GM12864 (cell line): ENCODE measurements around the gene WWOX.
A peak's percentile ranks its signal among the peaks of the same experiment; 100 is the strongest.

Experiments used
- DNase-seq: peaks from one replicate; pipeline ENCODE4 v3.0.0-alpha.2; 2011; ENCODE audit warnings: low read depth
- H3K4me3 ChIP-seq: 2 replicates; pipeline ENCODE4 v1.5.1; 2011; ENCODE audit warnings: mild to moderate bottlenecking, low read depth, low read length, control low read depth
- CTCF ChIP-seq: IDR thresholded peaks from 2 replicates; pipeline ENCODE4 v1.5.1; 2011; ENCODE audit warnings: low read depth, mild to moderate bottlenecking, moderate library complexity, low read length, control low read depth, inconsistent platforms; ENCODE audit errors: missing control alignments

WWOX gene

GRCh38 chr16:78390092-78390491 is 290.6 kb downstream of the WWOX start:
- no peak overlapping the region for H3K4me3 ChIP-seq
- no peak for TF ChIP-seq CTCF
- DNase-seq, result no peak

- DNase-seq, result no peak
- TF ChIP-seq CTCF, result no peak
- H3K4me3 ChIP-seq, result no peak overlapping the region
Observed at GRCh38 chr16:78390508-78391324, 291.3 kb downstream of the WWOX start.

GRCh38 chr16:78392585-78393195 is 293.2 kb downstream of the WWOX start:
- H3K4me3 ChIP-seq, result no peak overlapping the region
- DNase-seq, result no peak
- TF ChIP-seq CTCF, result no peak

GRCh38 chr16:78395035-78395434 is 295.6 kb downstream of the WWOX start:
- no peak overlapping the region for H3K4me3 ChIP-seq
- DNase-seq, result no peak
- no peak for TF ChIP-seq CTCF

DNA sequence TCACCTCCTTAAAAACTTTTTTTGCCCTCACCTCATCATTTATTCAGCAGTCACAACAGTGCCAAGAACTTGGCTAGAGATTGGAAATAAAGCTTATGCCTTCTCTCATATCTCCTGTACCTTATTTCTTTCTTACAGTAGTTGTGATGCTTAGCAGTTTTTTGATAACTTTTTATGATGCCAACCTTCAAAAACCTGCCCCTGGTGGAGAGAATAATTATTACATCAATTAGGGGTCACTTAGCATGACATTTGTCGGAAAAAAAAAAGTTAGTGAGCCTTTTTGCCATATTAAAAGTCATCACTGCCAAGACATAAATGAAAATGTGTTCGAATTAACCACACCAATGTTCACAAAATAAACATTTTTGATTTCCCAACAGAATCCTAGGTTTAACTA is 296.6 kb downstream of the WWOX start:
- DNase-seq, result no peak
- peak; percentile 15 for TF ChIP-seq CTCF

GRCh38 chr16:78396673-78397072 is 297.2 kb downstream of the WWOX start:
- H3K4me3 ChIP-seq, result no peak overlapping the region
- DNase-seq, result no peak

More for the DNA sequence above, 296.6 kb downstream of the WWOX start:
- no peak overlapping the region for H3K4me3 ChIP-seq

More at GRCh38 chr16:78396673-78397072, 297.2 kb downstream of the WWOX start:
- no peak for TF ChIP-seq CTCF
